DMS79 treated with DMSO at 0.1 percent for 48 hours (cell line): ENCODE measurements around the gene ITGB4.

Experiments
- DNase-seq: peaks from one replicate; lab custom pipeline; 2025; lab: John Stamatoyannopoulos, UW

ITGB4 gene

GRCh38 chr17:75791254-75791653, 70.0 kb downstream of the ITGB4 start:
- no peak for DNase-seq

GRCh38 chr17:75793460-75793859, 72.2 kb downstream of the ITGB4 start:
- no peak for DNase-seq

- DNase-seq, result no peak
Measured at GRCh38 chr17:75795820-75796607, 74.8 kb downstream of the ITGB4 start.

- no peak for DNase-seq
Measured at GRCh38 chr17:75799402-75799801, 78.1 kb downstream of the ITGB4 start.

- DNase-seq, result no peak
Measured at GRCh38 chr17:75803883-75804282, 82.6 kb downstream of the ITGB4 start.

GRCh38 chr17:75806822-75807500, 85.7 kb downstream of the ITGB4 start:
- DNase-seq, result no peak
